ENCODE results near the gene GJD2. TPM values are rescaled to one million over a fixed set of nuclear protein-coding genes. Genes with fewer than 3 reads are reported as not detected.

The GJD2 gene
- polyA plus RNA-seq (2013, experiment 1 of 2): 0.15 TPM
- polyA plus RNA-seq (2013, experiment 2 of 2): 0.32 TPM

GRCh38 chr15:34754674-34755418 is at the start of gene GJD2:
GJD2 (minus strand) TSS chr15:34754998; CDS start chr15:34754488, 510 bp downstream.
- Histone ChIP-seq H3K9ac (ENCODE audit: low read depth, low read length) (no peak within 1 kb of the TSS), H3K36me3 (ENCODE audit: insufficient read depth, low read length) (no peaks in the 10 kb centered on the region), H3K9me3 (ENCODE audit: insufficient read depth, low read depth, low read length) (no peaks in the 10 kb centered on the region), H3K27me3 (ENCODE audit: insufficient read depth, low read length) (peaks cover 71% of the 10 kb centered on the region), H3K4me1 (ENCODE audit: insufficient read depth, low read length) (peaks cover 3% of the 10 kb centered on the region), H3K27ac (ENCODE audit: low read depth, low read length) (no peak within 1 kb of the TSS), H3K4me3 (ENCODE audit: low read length) (peak within 1 kb of the TSS; percentile 65)
- under 1% methylated on average over 79 of the region's 81 CpGs for WGBS

GRCh38 chr15:34804113-34804512 is 49.3 kb upstream of the GJD2 start:
- Histone ChIP-seq H3K27ac (ENCODE audit: low read depth, low read length) (no peak overlapping the region), H3K9ac (ENCODE audit: low read depth, low read length) (no peak overlapping the region)
- WGBS: 91% methylated on average over 2 of the region's 2 CpGs

GRCh38 chr15:34802803-34803750 is 48.3 kb upstream of the GJD2 start:
- Histone ChIP-seq H3K27ac (ENCODE audit: low read depth, low read length) (no peak overlapping the region), H3K4me1 (ENCODE audit: insufficient read depth, low read length) (peaks cover 9% of the 10 kb centered on the region), H3K9me3 (ENCODE audit: insufficient read depth, low read depth, low read length) (0 out of 2 replicates have a peak, but pooled peaks cover 2% of the 10 kb centered on the region), H3K4me3 (ENCODE audit: low read length) (no peak overlapping the region), H3K36me3 (ENCODE audit: insufficient read depth, low read length) (no peaks in the 10 kb centered on the region), H3K9ac (ENCODE audit: low read depth, low read length) (no peak overlapping the region), H3K27me3 (ENCODE audit: insufficient read depth, low read length) (no peaks in the 10 kb centered on the region)
- WGBS: 96% methylated on average over 7 of the region's 7 CpGs

More at GRCh38 chr15:34804113-34804512, 49.3 kb upstream of the GJD2 start:
- Histone ChIP-seq H3K9me3 (ENCODE audit: insufficient read depth, low read depth, low read length) (0 out of 2 replicates have a peak, but pooled peaks cover 7% of the 10 kb centered on the region), H3K27me3 (ENCODE audit: insufficient read depth, low read length) (no peaks in the 10 kb centered on the region), H3K4me3 (ENCODE audit: low read length) (no peak overlapping the region), H3K36me3 (ENCODE audit: insufficient read depth, low read length) (no peaks in the 10 kb centered on the region), H3K4me1 (ENCODE audit: insufficient read depth, low read length) (peaks cover 6% of the 10 kb centered on the region)

- no peaks in the 10 kb centered on the region for H3K9me3 ChIP-seq (ENCODE audit: insufficient read depth, low read depth, low read length)
- WGBS: 100% methylated on average over 1 of the region's 1 CpG
- no peak overlapping the region for H3K4me3 ChIP-seq (ENCODE audit: low read length)
- H3K4me1 ChIP-seq (ENCODE audit: insufficient read depth, low read length): peaks cover 9% of the 10 kb centered on the region
- peaks cover 5% of the 10 kb centered on the region; the same call in 1 of the 2 replicates for H3K27me3 ChIP-seq (ENCODE audit: insufficient read depth, low read length)
- no peaks in the 10 kb centered on the region for H3K36me3 ChIP-seq (ENCODE audit: insufficient read depth, low read length)
- H3K27ac ChIP-seq (ENCODE audit: low read depth, low read length): no peak overlapping the region
- H3K9ac ChIP-seq (ENCODE audit: low read depth, low read length): no peak overlapping the region
Observed at GRCh38 chr15:34802371-34802770, 47.6 kb upstream of the GJD2 start.

GRCh38 chr15:34799149-34800101 is 44.6 kb upstream of the GJD2 start:
- Histone ChIP-seq H3K27me3 (ENCODE audit: insufficient read depth, low read length) (peaks cover 26% of the 10 kb centered on the region), H3K36me3 (ENCODE audit: insufficient read depth, low read length) (no peaks in the 10 kb centered on the region), H3K4me1 (ENCODE audit: insufficient read depth, low read length) (peaks cover 15% of the 10 kb centered on the region), H3K9me3 (ENCODE audit: insufficient read depth, low read depth, low read length) (no peaks in the 10 kb centered on the region), H3K4me3 (ENCODE audit: low read length) (no peak overlapping the region), H3K9ac (ENCODE audit: low read depth, low read length) (no peak overlapping the region), H3K27ac (ENCODE audit: low read depth, low read length) (no peak overlapping the region)
- WGBS: 61% methylated on average over 16 of the region's 16 CpGs

- no peaks in the 10 kb centered on the region for H3K9me3 ChIP-seq (ENCODE audit: insufficient read depth, low read depth, low read length)
- H3K36me3 ChIP-seq (ENCODE audit: insufficient read depth, low read length): peaks cover 15% of the 10 kb centered on the region
- peaks cover 15% of the 10 kb centered on the region for H3K4me1 ChIP-seq (ENCODE audit: insufficient read depth, low read length)
- no peak overlapping the region for H3K4me3 ChIP-seq (ENCODE audit: low read length)
- no peak overlapping the region for H3K9ac ChIP-seq (ENCODE audit: low read depth, low read length)
- H3K27ac ChIP-seq (ENCODE audit: low read depth, low read length): no peak overlapping the region
- H3K27me3 ChIP-seq (ENCODE audit: insufficient read depth, low read length): peaks cover 30% of the 10 kb centered on the region
- 89% methylated on average over 5 of the region's 5 CpGs for WGBS
Observed at GRCh38 chr15:34796847-34797435, 42.1 kb upstream of the GJD2 start.

GRCh38 chr15:34795267-34796081 is 40.7 kb upstream of the GJD2 start, which contains the start of gene ACTC1:
ACTC1 (minus strand) TSS chr15:34795549; CDS start chr15:34794808, 741 bp downstream.
- Histone ChIP-seq H3K4me3 (ENCODE audit: low read length) (peak within 1 kb of the TSS; percentile 60), H3K9me3 (ENCODE audit: insufficient read depth, low read depth, low read length) (no peaks in the 10 kb centered on the region), H3K36me3 (ENCODE audit: insufficient read depth, low read length) (peaks cover 29% of the 10 kb centered on the region), H3K27ac (ENCODE audit: low read depth, low read length) (no peak within 1 kb of the TSS), H3K27me3 (ENCODE audit: insufficient read depth, low read length) (peaks cover 30% of the 10 kb centered on the region), H3K4me1 (ENCODE audit: insufficient read depth, low read length) (peaks cover 15% of the 10 kb centered on the region), H3K9ac (ENCODE audit: low read depth, low read length) (peak within 1 kb of the TSS; percentile 76)
- WGBS: 10% methylated on average over 44 of the region's 44 CpGs

GRCh38 chr15:34794590-34795206 is 39.9 kb upstream of the GJD2 start:
- Histone ChIP-seq H3K36me3 (ENCODE audit: insufficient read depth, low read length) (peaks cover 36% of the 10 kb centered on the region), H3K4me3 (ENCODE audit: low read length) (peak overlapping the region; percentile 60), H3K9ac (ENCODE audit: low read depth, low read length) (peak overlapping the region; percentile 76), H3K27me3 (ENCODE audit: insufficient read depth, low read length) (peaks cover 30% of the 10 kb centered on the region), H3K9me3 (ENCODE audit: insufficient read depth, low read depth, low read length) (no peaks in the 10 kb centered on the region), H3K4me1 (ENCODE audit: insufficient read depth, low read length) (peaks cover 15% of the 10 kb centered on the region), H3K27ac (ENCODE audit: low read depth, low read length) (no peak overlapping the region)
- WGBS: 84% methylated on average over 32 of the region's 33 CpGs

- Histone ChIP-seq H3K4me1 (ENCODE audit: insufficient read depth, low read length) (peaks cover 7% of the 10 kb centered on the region), H3K4me3 (ENCODE audit: low read length) (peak overlapping the region; percentile 60; the same call in 1 of the 2 replicates), H3K9ac (ENCODE audit: low read depth, low read length) (no peak overlapping the region), H3K27ac (ENCODE audit: low read depth, low read length) (no peak overlapping the region), H3K27me3 (ENCODE audit: insufficient read depth, low read length) (peaks cover 30% of the 10 kb centered on the region), H3K9me3 (ENCODE audit: insufficient read depth, low read depth, low read length) (no peaks in the 10 kb centered on the region), H3K36me3 (ENCODE audit: insufficient read depth, low read length) (peaks cover 36% of the 10 kb centered on the region)
- WGBS: 88% methylated on average over 2 of the region's 2 CpGs
Observed at GRCh38 chr15:34793901-34794300, 39.1 kb upstream of the GJD2 start.
